HFF-Myc (cell line): ENCODE measurements around the gene TESPA1.
"Not testable (repeated sequence)": the region's sequence is repeated elsewhere in the genome, so short reads cannot be mapped to it uniquely, and the experiment has no call there.

Source experiments
- DNase-seq: peaks from one replicate; pipeline ENCODE4 v3.0.0-alpha.2; 2011; ENCODE audit warnings: low read depth; ENCODE audit errors: extremely low read depth
- H3K4me3 ChIP-seq: replicated peaks from 2 replicates; pipeline ENCODE4 v1.5.1; 2011; ENCODE audit warnings: low read depth, mild to moderate bottlenecking, control low read depth, low read length
- CTCF ChIP-seq: IDR thresholded peaks from 2 replicates; pipeline ENCODE4 v1.5.1; 2012; ENCODE audit warnings: mild to moderate bottlenecking, low read depth, low read length, control low read depth; ENCODE audit errors: missing control alignments

Gene TESPA1

GRCh38 chr12:54993181-54993835, 8.7 kb upstream of the TESPA1 start:
- no peak overlapping the region for H3K4me3 ChIP-seq
- peak; percentile 56 for DNase-seq
- TF ChIP-seq CTCF, result peak; percentile 72

- DNase-seq, result no peak
- no peak for TF ChIP-seq CTCF
- no peak overlapping the region for H3K4me3 ChIP-seq
These were observed 7.4 kb upstream of the TESPA1 start for GRCh38 chr12:54991991-54992375.

DNA sequence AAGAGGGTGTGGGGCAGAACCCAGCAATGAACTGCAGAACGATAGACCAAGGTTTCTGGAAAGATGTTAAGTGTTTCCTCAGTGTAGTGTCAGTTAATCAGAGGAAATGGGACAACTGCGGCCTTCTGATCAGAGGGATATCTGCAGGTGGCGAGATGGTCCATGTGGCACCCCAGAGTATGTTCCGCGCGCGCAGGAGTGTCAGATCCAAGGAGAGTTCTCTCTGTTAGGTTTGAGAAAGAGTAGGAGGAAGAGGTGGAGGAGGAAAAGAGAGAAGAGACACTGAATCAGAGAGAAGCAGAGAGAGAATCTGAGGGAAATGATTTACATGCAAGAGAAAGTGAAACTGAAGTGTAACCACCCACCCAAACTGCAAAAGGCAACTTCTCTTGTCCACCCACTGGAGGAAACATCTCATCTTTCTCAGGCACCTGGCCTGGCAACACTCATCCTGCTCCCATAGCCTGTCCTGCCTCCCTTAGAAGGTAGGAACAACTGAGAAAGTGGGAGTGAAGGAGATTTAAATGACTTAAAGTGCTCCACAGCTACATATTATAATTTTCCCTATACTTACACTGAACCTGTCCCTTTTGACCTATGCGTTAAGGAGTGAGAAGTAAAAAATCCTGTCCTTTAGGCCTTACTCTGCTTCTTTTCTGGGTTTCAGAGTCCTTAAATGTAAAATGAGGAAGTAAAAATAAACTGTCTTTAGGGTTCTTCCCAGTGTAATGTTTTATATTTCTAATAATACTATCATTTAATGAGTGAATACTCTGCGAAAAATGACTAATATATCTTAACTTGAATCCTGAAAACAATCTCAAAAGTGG, 6.8 kb upstream of the TESPA1 start:
- DNase-seq, result no peak
- H3K4me3 ChIP-seq, result no peak overlapping the region
- TF ChIP-seq CTCF, result no peak

DNA sequence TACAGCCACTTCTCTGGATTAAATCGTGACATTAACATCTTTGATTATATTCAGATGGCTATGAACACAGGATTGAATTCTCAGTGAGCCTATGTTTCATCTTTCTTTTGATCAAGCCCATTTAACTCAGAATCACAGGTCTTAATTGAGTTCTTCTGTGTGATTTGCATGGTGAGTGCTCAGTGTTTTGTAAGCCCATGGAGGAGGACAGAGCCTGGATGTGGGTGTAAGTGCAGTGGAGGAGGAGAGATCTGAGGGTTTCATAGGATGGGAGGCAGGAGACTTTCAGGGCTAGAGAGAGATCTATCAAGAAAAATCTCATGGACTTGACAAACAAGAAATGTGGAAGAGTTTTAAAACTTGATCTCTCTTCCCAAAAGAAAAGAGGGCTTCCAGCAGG, 5.3 kb upstream of the TESPA1 start:
- H3K4me3 ChIP-seq, result no peak overlapping the region
- no peak for DNase-seq
- no peak for TF ChIP-seq CTCF

GRCh38 chr12:54988402-54989054, 4.0 kb upstream of the TESPA1 start:
- no peak overlapping the region for H3K4me3 ChIP-seq
- TF ChIP-seq CTCF, result no peak
- DNase-seq, result no peak

DNA sequence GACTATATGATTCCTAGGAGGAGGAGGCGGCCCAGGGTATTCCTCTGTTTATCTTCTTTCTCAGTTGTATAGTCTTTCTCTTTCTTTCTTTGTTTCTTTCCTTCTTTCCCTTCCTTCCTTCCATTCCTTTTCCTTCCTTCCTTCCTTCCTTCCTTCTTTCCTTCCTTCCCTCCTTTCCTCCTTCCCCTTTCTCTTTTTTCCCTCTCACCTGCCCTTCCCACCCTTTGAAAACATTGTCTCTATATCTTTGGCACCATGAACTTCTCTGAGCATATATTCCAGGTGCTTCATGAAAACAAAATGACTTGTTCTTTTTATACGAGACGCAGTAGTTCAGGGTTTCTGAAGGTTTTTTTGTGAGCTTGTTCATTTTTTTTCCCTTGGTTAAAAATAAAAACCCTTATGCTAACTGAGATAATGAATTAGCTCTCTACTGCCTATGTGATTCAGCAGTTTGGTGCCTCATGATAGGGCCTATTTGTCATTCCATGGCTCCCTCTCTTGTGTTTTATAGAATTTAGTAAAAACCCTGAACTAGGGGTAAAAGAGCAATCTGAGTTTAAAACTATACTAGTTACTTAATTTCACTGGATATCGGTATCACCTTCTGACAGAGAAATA, 3.2 kb upstream of the TESPA1 start:
- no peak for DNase-seq
- H3K4me3 ChIP-seq, result no peak overlapping the region
- TF ChIP-seq CTCF, result no peak

GRCh38 chr12:54986773-54987172, 2.2 kb upstream of the TESPA1 start:
- not testable (repeated sequence) for DNase-seq, H3K4me3 ChIP-seq
